Gastrocnemius medialis (tissue), 4 donors: Measurements from ENCODE around the gene LRRC40. TPM values are rescaled to one million over a fixed set of nuclear protein-coding genes. Genes with fewer than 3 reads are reported as not detected.

Source experiments
- ATAC-seq, 2 donors: fragments of 150-250 bp; one replicate each; pipeline ENCODE4 v1.9.1; 2016
- DNase-seq, 2 donors: peaks; one replicate each; pipeline ENCODE4 v3.0.0-alpha.2; 2019
- H3K27ac ChIP-seq, 4 donors: fragments of 200-600 bp; sonication (generic); 1 replicate in 1 of 4; 2 replicates in 3 of 4; pipeline ENCODE4 v1.5.1; 2016 to 2018; ENCODE audit warnings: mild to moderate bottlenecking in 2 of 4, moderate library complexity in 1 of 4
- H3K27me3 ChIP-seq, 3 donors: fragments of 200-600 bp; sonication (generic) in 2 of 3; 1 replicate in 1 of 3; 2 replicates in 2 of 3; pipeline versions ENCODE4 v1.5.1 to v1.6.0; 2016 to 2019; ENCODE audit warnings: mild to moderate bottlenecking in 1 of 3, moderate library complexity in 1 of 3
- H3K36me3 ChIP-seq, 2 donors: fragments of 200-600 bp; sonication (generic) in 1 of 2; one replicate each; pipeline ENCODE4 v1.5.1; 2017 to 2018
- H3K4me1 ChIP-seq, 2 donors: fragments of 200-600 bp; sonication (generic) in 1 of 2; one replicate each; pipeline ENCODE4 v1.5.1; 2016 to 2017; ENCODE audit warnings: mild to moderate bottlenecking in 2 of 2
- H3K4me3 ChIP-seq, 4 donors: fragments of 200-600 bp; sonication (generic) in 3 of 4; 1 replicate in 1 of 4; 2 replicates in 3 of 4; pipeline ENCODE4 v1.5.1; 2016 to 2019; ENCODE audit warnings: mild to moderate bottlenecking in 2 of 4
- H3K9me3 ChIP-seq, 3 donors: fragments of 200-600 bp; sonication (generic) in 2 of 3; 1 replicate in 1 of 3; 2 replicates in 2 of 3; pipeline ENCODE4 v1.5.1; 2016 to 2019
- CTCF ChIP-seq, 5 experiments: fragments of 450-650 bp in 3 of 5; fragments of 200-600 bp in 2 of 5; sonication (generic) in 2 of 5; IDR thresholded peaks in 4 of 5; conservative IDR thresholded peaks in 1 of 5; 1 replicate in 4 of 5; 2 replicates in 1 of 5; pipeline ENCODE4 v1.5.1; 2016 to 2019; ENCODE audit warnings: antibody characterized with exemption in 5 of 5, mild to moderate bottlenecking in 3 of 5, moderate library complexity in 3 of 5
- POLR2A ChIP-seq, 2 donors: fragments of 450-650 bp; IDR thresholded peaks; one replicate each; pipeline ENCODE4 v1.6.1; 2017; ENCODE audit warnings: antibody characterized with exemption in 2 of 2, mild to moderate bottlenecking in 2 of 2, moderate library complexity in 2 of 2
- in situ Hi-C, 4 donors: fragments of 200-750 bp; cut with MboI; loops; one replicate each; pipeline versions ENCODE4 v1.15.0 to v1.8.0; 2017; ENCODE audit warnings: low sequenced_read_pairs in 4 of 4
- intact Hi-C: fragments of 100-400 bp; cut with DNase I; formaldehyde crosslinking; loops from one replicate; pipeline ENCODE4 v1.15.1; 2023; ENCODE audit warnings: low total_unique reads
- total RNA-seq, 4 donors: library from RNA; depleted of rRNA; stranded (reverse); fragments of >200 nt; gene quantifications; one replicate each; pipeline versions ENCODE4 v1.1.0 to v1.2.3, GENCODE V29; 2016

Gene LRRC40
- total RNA-seq, 4 donors from 2014 or later, result 6.5 to 10.5 (median 9.3) TPM

GRCh38 chr1:70239940-70240339 is 34.6 kb upstream of the LRRC40 start:
- TF ChIP-seq POLR2A (IDR thresholded peaks at IDR 0.05) (no peak), CTCF (IDR thresholded peaks at IDR 0.05 in 4 of 5, conservative IDR thresholded peaks at IDR 0.05 in 1 of 5) (no peak)
- ATAC-seq, result no peak
- Histone ChIP-seq H3K27ac (no peak overlapping the region), H3K4me1 (no peaks in the 10 kb centered on the region), H3K9me3 (no peaks in the 10 kb centered on the region), H3K36me3 (peaks cover 4 to 100% of the 10 kb centered on the region in 2 donors), H3K27me3 (no peaks in the 10 kb centered on the region), H3K4me3 (no peak overlapping the region)
- in situ Hi-C loops, result loop anchor here in 2 of 4 donors (25.0 kb wide), 1 partner anchor 822 kb away; no protein-coding TSS in a partner anchor
- intact Hi-C loops, result no loop called here
- no peak for DNase-seq

DNA sequence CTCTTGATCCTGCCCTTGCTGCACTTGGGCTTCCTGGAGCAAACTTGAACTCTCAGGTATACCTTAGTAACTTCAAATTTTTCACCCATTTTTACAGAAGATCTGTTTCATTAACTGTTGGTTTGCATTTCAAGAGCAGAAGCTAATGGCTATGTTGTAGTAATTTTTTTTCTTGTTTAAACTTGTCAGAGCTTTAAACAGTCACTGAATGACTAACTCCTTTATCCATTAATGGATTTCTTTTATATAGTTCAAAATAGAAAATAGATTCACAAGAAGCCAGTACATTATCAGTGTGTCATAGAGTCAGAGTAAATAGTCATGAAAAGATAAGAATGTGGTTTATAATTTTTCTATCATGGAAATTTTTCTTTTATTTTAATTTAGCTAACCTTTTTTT is 29.4 kb upstream of the LRRC40 start:
- DNase-seq, result no peak
- TF ChIP-seq POLR2A (IDR thresholded peaks at IDR 0.05) (no peak), CTCF (IDR thresholded peaks at IDR 0.05 in 4 of 5, conservative IDR thresholded peaks at IDR 0.05 in 1 of 5) (no peak)
- intact Hi-C loops (no loop called here), in situ Hi-C loops (loop anchor here in 2 of 4 donors (25.0 kb wide), 1 partner anchor 828 kb away; no protein-coding TSS in a partner anchor)
- ATAC-seq, result no peak
- no peaks in the 10 kb centered on the region for H3K9me3 ChIP-seq
- no peak overlapping the region for H3K27ac ChIP-seq
- H3K27me3 ChIP-seq, result no peaks in the 10 kb centered on the region
- peaks cover 0 to 99% of the 10 kb centered on the region in 2 donors for H3K36me3 ChIP-seq
- H3K4me3 ChIP-seq, result no peak overlapping the region
- H3K4me1 ChIP-seq, result no peaks in the 10 kb centered on the region

GRCh38 chr1:70231475-70231874 is 26.1 kb upstream of the LRRC40 start:
- Histone ChIP-seq H3K27ac (no peak overlapping the region), H3K27me3 (no peaks in the 10 kb centered on the region), H3K9me3 (no peaks in the 10 kb centered on the region), H3K4me1 (peaks cover 14 to 19% of the 10 kb centered on the region in 2 donors), H3K36me3 (peaks cover 0 to 82% of the 10 kb centered on the region in 2 donors), H3K4me3 (no peak overlapping the region)
- no peak for DNase-seq
- no peak for ATAC-seq
- intact Hi-C loops, result no loop called here
- TF ChIP-seq CTCF (IDR thresholded peaks at IDR 0.05 in 4 of 5, conservative IDR thresholded peaks at IDR 0.05 in 1 of 5) (no peak), POLR2A (IDR thresholded peaks at IDR 0.05) (no peak)
- in situ Hi-C loops, result loop anchor here in 2 of 4 donors (25.0 kb wide), 1 partner anchor 831 kb away; no protein-coding TSS in a partner anchor

- intact Hi-C loops (no loop called here), in situ Hi-C loops (loop anchor here in 2 of 4 donors (25.0 kb wide), 1 partner anchor 834 kb away; no protein-coding TSS in a partner anchor)
- DNase-seq (no peak), ATAC-seq (no peak)
- TF ChIP-seq POLR2A (IDR thresholded peaks at IDR 0.05), result no peak
- TF ChIP-seq CTCF (IDR thresholded peaks at IDR 0.05 in 4 of 5, conservative IDR thresholded peaks at IDR 0.05 in 1 of 5), result no peak
- H3K27me3 ChIP-seq, result no peaks in the 10 kb centered on the region
- peaks cover 0 to 54% of the 10 kb centered on the region in 2 donors for H3K36me3 ChIP-seq
- peaks cover 33 to 45% of the 10 kb centered on the region in 2 donors for H3K4me1 ChIP-seq
- no peak overlapping the region for H3K4me3 ChIP-seq
- no peak overlapping the region for H3K27ac ChIP-seq
- H3K9me3 ChIP-seq, result no peaks in the 10 kb centered on the region
These were observed 23.3 kb upstream of the LRRC40 start for GRCh38 chr1:70228670-70229069.

DNA sequence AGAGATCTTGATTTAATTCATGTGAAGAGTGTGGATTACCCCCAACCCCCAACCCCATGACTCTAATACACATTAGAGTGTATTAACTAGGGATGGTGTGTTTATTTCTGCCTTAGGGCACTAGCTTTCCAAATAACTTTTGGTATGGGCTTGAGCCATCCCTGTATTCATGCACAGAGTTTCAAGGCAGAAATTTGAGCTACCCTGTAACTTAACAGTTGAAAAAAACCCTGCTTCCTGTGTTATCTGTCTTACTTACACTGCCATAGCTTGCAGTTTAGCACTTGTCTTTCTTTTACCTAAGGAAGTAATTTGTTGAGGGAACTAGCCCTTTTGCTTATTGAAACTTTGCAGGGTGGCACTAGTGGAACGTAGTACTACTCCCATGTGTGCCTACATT is 22.1 kb upstream of the LRRC40 start:
- in situ Hi-C loops (loop anchor here in 2 of 4 donors (25.0 kb wide), 1 partner anchor 835 kb away; no protein-coding TSS in a partner anchor), intact Hi-C loops (no loop called here)
- no peak for TF ChIP-seq CTCF (IDR thresholded peaks at IDR 0.05 in 4 of 5, conservative IDR thresholded peaks at IDR 0.05 in 1 of 5)
- TF ChIP-seq POLR2A (IDR thresholded peaks at IDR 0.05), result no peak
- ATAC-seq, result no peak
- no peak for DNase-seq
- H3K9me3 ChIP-seq, result no peaks in the 10 kb centered on the region
- H3K27me3 ChIP-seq, result no peaks in the 10 kb centered on the region
- peaks cover 46 to 57% of the 10 kb centered on the region in 2 donors for H3K4me1 ChIP-seq
- H3K27ac ChIP-seq, result no peak overlapping the region
- no peak overlapping the region for H3K4me3 ChIP-seq
- H3K36me3 ChIP-seq, result peaks cover 0 to 42% of the 10 kb centered on the region in 2 donors
